ENCODE measurements around the gene RCAN1.
"Not testable (repeated sequence)": the region's sequence is repeated elsewhere in the genome, so short reads cannot be mapped to it uniquely, and the experiment has no call there.

The RCAN1 gene

GRCh38 chr21:34501716-34502115 lies 113.2 kb downstream of the RCAN1 start:
- no peak for TF ChIP-seq CTCF (IDR thresholded peaks at IDR 0.05; ENCODE audit: insufficient read depth, missing control alignments)
- DNase-seq (ENCODE audit: insufficient read length, low spot score) (no peak), FAIRE-seq (no peak)

GRCh38 chr21:34500191-34500590 lies 114.7 kb downstream of the RCAN1 start:
- no peak for DNase-seq (ENCODE audit: insufficient read length, low spot score)
- FAIRE-seq, result no peak

GRCh38 chr21:34499116-34499515 lies 115.8 kb downstream of the RCAN1 start:
- FAIRE-seq, result no peak
- no peak for DNase-seq (ENCODE audit: insufficient read length, low spot score)
- TF ChIP-seq CTCF (IDR thresholded peaks at IDR 0.05; ENCODE audit: insufficient read depth, missing control alignments), result no peak

More at GRCh38 chr21:34500191-34500590, 114.7 kb downstream of the RCAN1 start:
- TF ChIP-seq CTCF (IDR thresholded peaks at IDR 0.05; ENCODE audit: insufficient read depth, missing control alignments), result no peak

- DNase-seq (ENCODE audit: insufficient read length, low spot score) (no peak), FAIRE-seq (no peak)
- TF ChIP-seq CTCF (IDR thresholded peaks at IDR 0.05; ENCODE audit: insufficient read depth, missing control alignments), result no peak
Measured at GRCh38 chr21:34498623-34499022, 116.3 kb downstream of the RCAN1 start.

GRCh38 chr21:34483854-34484253 lies 131.1 kb downstream of the RCAN1 start:
- FAIRE-seq; DNase-seq (ENCODE audit: insufficient read length, low spot score): not testable (repeated sequence)

- FAIRE-seq; DNase-seq (ENCODE audit: insufficient read length, low spot score): not testable (repeated sequence)
Measured at GRCh38 chr21:34483435-34483834, 131.5 kb downstream of the RCAN1 start.

GRCh38 chr21:34467333-34467732 lies 147.6 kb downstream of the RCAN1 start:
- DNase-seq (ENCODE audit: insufficient read length, low spot score); FAIRE-seq: not testable (repeated sequence)
